Measurements from ENCODE around the gene LRRC40.
"Not testable (repeated sequence)": the region's sequence is repeated elsewhere in the genome, so short reads cannot be mapped to it uniquely, and the experiment has no call there.

LRRC40 gene

DNA sequence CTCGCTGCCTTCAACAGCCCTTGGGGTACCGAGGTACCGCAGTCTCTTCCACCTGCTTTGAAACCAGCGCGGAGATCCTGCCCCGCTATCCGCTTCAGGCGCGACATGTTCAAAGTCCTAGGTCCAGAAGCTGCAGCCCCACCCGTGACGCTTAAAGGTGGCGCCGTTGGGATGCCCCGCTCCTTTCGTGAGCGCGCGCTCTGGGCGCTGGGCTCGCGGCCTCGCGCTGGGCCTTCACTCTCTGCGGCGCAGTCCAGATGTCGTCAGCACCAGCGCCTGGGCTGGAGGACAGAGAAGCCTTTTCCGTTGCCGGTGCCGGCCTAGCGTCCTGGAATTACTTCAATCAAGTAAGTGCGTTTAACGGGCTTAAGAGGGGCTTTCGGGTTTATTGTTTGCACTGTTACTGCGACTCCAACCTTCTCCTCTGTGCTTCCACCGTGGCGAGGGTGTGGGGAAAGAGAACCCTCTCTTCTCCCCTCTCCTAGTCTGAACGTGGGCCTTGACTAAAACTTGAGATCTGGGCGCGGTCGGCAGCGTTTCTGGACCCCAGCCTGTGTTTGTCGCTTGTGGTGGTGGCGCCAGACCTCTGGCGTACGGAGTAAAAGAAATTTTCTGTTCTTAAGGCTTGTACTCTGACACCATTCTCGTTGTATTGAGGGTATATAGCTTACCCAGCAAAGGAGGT is at the start of gene LRRC40:
Gene LRRC40 (minus strand): TSS at position 146 of the 685 bp plus-strand sequence. CDS start 39 bp downstream, at position 107.
- peak; percentile 96 for DNase-seq (ENCODE audit: low spot score)

DNA sequence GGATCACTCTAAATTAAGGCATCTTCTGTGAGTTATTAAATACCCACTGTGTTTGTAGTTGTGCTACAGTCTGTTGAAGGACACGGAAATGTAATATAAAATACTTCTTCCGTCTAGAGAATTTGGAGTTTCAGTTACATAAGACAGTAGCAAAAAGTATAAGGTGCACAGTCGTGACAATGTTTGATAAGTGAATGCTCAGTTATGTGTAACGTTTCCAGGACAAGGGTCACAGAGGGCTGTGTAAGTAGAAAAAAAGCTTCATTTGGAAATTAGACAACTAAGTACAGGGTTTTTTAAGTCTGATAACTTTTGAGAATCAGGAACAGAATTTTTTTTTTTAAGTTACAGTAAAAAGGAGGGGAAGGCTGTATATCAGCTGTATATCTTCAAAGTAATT is 43.4 kb upstream of the LRRC40 start:
- no peak for DNase-seq (ENCODE audit: low spot score)

DNA sequence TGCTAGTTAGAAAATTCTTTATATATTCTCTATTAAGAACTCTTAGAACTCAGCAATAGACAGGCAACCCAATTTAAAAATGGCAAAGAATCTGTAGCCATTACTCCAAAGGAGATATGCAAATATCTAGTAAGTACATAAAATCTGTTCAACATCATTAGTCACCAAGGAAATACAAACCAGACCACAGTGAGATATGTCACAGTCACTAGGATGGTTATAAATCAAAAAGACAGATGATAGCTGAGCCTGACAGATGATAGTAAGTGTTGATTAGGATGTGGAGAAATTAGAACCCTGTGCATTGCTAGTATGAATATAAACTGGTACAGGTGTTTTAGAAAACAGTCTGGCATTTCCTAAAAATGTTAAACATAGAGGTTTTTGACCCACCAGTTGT is 42.4 kb upstream of the LRRC40 start:
- no peak for DNase-seq (ENCODE audit: low spot score)

- no peak for DNase-seq (ENCODE audit: low spot score)
Measured at GRCh38 chr1:70247122-70247521, 41.7 kb upstream of the LRRC40 start.

DNA sequence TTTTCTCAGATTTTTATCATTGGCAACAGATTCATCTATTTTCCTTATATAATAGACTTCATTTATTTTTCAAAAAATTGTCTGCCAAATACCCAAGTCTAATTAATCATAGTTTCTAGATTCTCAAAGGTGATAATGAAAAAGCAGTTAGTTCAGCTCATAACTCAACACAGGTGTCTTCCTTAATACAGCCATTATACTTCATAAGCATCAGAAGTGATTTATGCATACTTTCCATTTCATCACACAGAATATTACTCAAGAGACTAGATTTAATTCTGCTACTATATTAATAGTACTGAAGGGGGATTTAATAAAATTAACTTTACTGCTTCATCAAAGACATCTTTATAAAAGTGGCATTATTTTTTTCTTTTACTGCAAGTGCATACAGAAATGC is 34.6 kb upstream of the LRRC40 start:
- DNase-seq (ENCODE audit: low spot score): no peak

- DNase-seq (ENCODE audit: low spot score): no peak
Measured at GRCh38 chr1:70234733-70235132, 29.4 kb upstream of the LRRC40 start.

DNA sequence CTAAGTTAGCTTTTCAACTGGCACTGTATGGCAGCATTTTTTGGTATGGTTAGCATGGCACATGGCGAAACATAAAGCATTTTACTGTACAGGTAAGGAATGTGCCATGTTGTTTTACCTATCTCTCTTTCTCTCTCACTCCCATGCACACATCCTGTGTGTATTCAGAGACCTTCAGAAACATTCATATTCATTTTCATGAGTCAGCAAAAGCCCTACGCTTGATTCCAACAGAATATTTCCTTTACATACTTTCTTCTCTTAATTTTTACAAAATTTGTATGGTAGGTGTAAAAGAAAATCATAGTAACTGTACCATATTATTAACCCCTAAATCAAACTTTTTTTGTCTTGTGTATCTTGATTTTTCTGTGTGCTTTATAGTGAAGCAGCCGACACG is 26.1 kb upstream of the LRRC40 start:
- no peak for DNase-seq (ENCODE audit: low spot score)

DNA sequence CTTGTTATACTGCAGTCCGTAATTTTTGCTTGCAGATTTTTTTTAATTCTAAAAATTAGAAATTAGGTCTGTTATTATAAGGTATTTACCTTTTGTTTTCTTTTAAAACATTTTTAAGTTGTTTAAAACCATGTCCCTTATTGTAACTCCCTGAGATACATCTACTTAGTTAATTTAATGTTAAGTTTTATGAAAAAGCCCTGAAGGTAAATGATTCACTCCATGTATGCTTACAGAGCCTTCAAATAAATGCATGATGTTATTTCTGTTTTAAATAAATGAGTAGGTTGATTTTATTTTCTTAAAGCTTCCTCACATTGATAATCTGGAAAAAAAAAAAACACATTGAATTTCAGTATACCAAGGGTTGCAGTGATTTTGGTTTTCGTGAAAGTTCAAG is 23.3 kb upstream of the LRRC40 start:
- DNase-seq (ENCODE audit: low spot score): no peak

DNA sequence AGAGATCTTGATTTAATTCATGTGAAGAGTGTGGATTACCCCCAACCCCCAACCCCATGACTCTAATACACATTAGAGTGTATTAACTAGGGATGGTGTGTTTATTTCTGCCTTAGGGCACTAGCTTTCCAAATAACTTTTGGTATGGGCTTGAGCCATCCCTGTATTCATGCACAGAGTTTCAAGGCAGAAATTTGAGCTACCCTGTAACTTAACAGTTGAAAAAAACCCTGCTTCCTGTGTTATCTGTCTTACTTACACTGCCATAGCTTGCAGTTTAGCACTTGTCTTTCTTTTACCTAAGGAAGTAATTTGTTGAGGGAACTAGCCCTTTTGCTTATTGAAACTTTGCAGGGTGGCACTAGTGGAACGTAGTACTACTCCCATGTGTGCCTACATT is 22.1 kb upstream of the LRRC40 start:
- DNase-seq (ENCODE audit: low spot score): no peak

DNA sequence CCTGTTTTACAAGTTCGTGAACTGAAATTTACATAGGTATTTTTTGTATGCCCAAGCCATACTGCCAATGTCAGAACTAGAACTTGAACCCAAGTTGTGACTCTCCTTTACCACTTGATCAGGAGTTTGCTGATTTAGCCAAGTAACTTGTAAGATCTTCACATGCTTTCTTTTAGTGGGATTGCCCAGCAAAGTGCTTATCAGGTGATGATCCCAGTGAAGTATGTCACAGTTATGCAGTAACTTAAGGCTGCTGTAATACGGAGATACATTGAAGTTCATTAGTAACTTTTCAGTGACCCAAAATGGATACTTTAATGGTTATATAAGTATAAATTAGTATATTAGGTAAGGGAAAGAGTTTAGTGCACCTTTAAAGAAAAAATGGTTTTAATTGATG is 19.6 kb upstream of the LRRC40 start:
- DNase-seq (ENCODE audit: low spot score): no peak

GRCh38 chr1:70222716-70223235 is 17.4 kb upstream of the LRRC40 start:
- DNase-seq (ENCODE audit: low spot score): no peak

DNA sequence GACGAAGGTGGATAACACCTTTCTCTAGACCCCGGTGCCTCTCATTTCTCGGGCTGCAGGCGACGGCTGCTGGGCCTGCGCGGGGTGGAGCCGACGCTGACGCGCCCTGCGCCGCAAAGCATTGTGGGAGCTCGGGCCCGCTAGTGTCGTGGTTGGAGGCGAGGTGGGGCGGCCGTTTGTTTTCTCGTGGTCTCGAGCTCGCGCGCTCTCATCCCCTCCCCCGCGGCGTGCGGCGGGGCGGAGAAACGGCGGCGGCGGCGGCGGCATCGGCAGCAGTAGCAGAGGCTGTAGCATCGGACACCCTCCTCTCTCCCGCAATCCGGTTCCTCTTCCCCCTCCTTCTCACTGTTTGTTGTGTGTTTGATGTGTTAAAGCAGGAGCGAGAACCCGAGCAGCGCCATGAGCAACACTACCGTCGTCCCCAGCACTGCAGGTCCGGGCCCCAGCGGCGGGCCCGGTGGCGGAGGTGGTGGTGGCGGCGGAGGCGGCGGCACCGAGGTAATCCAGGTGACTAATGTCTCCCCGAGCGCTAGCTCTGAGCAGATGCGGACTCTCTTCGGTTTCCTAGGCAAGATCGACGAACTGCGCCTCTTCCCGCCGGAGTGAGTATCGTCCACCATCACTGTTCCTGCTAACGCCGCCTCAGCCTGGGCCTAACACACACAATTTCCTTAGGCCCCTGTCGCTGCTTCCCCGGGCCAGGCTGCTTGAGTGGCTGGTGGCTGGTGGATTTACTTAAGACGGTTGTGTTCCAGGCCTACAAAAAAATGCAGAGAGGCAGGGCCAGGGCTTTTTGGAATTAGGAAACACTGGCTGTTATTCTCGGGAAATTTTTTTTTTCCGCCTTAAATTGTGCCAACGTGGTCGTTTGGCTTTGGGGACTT is 16.1 kb upstream of the LRRC40 start, which contains the start of gene SRSF11:
Gene SRSF11 (plus strand): TSS at position 143 of the 884 bp plus-strand sequence. CDS start 257 bp downstream, at position 400.
- DNase-seq (ENCODE audit: low spot score): peak; percentile 93

DNA sequence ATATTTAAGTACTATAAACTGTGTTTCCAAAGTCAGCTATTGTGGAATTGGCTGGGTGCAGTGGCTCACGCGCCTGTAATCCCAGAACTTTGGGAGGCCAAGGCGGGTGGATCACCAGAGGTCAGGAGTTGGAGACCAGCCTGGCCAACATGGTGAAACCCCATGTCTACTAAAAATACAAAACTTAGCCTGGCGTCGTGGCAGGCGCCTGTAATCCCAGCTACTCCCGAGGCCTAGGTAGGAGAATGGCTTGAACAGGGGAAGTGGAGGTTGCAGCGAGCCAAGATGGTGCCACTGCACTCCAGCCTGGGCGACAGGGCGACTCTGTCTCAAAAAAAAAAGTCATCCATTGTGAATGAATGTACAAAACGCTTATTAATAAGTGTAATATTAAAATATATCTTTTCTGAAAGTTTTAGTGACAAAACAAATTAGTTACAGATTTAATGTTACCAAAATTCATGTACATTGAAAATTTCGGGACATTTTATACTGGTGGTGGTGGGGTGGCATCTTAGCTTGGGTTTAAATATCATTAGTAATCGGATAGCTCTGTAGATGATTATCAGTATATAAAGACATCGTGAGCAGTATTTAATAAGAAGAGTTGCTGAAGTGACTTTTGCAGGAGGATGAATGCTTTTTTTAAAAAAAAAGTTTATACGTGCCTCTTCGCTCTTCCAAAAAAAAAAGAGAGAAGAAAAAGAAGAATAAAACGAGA is 15.3 kb upstream of the LRRC40 start:
- DNase-seq (ENCODE audit: low spot score): no peak

DNA sequence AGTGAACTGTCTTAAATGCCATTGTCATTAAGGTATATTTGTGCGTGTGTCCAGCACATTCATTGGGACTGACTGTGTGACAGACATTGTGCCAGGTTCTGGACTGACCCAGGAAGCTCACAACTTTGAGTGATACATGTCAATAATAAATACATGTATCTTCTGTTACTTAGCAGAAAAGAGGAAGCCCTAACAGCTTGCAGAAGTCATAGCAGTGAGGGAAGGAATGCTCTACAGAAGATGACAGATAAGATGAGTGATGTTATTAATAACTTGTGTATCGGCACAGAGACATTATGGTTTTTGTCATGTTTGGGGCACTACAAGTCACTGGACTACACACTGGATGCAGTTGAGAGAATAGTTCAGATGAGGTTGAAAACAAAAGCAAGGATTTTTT is 14.6 kb upstream of the LRRC40 start:
- DNase-seq (ENCODE audit: low spot score): no peak

- no peak for DNase-seq (ENCODE audit: low spot score)
Measured at GRCh38 chr1:70211541-70211940, 6.2 kb upstream of the LRRC40 start.

- DNase-seq (ENCODE audit: low spot score): no peak
Measured at GRCh38 chr1:70210820-70211219, 5.4 kb upstream of the LRRC40 start.

DNA sequence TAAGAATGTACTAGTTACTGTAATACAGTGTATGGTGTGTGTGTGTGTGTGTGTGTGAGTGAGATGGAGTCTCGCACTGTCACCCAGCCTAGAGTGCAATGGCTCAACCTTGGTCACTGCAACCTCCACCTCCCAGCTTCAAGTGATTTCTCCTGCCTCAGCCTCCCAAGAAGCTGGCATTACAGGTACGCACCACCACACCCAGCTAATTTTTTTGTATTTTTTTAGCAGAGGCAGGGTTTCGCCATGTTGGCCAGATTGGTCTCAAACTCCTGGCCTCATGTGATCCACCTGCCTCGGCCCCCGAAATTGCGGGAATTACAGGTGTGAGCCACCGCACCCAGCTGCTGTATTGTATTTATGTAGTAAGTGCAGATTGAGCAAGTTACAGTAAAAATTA is 2.9 kb upstream of the LRRC40 start:
- no peak for DNase-seq (ENCODE audit: low spot score)

DNA sequence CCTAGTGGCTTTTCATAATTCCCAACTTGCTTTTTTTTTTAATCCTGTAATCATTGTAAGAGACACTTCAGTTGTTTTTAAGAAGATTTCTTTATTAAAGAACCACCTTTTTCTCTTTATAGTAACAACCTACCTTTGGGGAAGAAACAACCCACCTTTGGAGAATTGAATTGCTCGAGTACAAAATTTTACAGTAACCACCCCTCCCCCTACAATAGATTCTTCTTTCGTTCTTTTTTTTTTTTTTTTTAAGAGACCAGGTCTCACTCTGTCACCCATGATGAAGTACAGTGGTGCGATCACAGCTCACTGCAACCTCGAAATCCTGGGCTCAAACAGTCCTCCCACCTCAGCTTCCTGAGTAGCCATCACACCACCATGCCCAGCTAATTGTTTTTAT is 2.1 kb upstream of the LRRC40 start:
- DNase-seq (ENCODE audit: low spot score): no peak

DNA sequence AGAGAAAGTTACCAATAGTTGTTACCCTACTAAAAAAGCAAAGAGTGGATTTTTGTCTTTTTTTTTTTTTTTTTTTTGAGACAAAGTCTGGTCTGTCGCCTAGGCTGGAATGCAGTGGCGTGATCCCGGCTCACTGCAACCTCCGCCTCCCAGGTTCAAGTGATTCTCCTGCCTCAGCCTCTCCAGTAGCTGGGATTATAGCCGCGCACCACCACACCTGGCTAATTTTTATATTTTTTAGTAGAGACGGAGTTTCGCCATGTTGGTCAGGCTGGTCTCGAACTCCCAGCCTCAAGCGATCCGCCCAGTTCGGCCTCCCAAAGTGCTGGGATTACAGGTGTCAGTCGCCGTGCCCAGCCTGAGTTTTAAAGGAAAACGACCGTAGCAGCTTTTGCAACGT is 1.5 kb upstream of the LRRC40 start:
- DNase-seq (ENCODE audit: low spot score): not testable (repeated sequence)

- no peak for DNase-seq (ENCODE audit: low spot score)
Measured at GRCh38 chr1:70205071-70205433, 327 bp downstream of the LRRC40 start.

- no peak for DNase-seq (ENCODE audit: low spot score)
Measured at GRCh38 chr1:70204600-70204999, 779 bp downstream of the LRRC40 start.

DNA sequence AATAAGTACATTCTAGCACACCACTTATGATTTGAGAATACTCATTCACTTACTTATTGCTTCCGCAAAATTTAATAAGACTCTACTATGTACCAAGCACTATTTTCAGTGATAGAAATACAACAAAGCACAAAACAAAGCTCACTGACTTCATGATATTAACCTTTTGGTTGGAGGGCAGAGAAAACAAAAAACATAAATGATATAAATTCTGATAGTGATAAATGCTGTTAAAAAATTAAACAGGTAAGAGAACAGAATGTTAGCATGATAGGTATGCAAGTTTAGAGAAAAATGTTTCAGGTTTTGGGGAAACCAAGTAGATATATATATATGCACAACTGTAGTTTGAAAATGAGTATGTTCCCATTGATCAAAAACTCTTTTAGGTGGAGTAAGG is 1.2 kb downstream of the LRRC40 start:
- no peak for DNase-seq (ENCODE audit: low spot score)

Measured in cerebellar cortex (tissue), 1 donor.